UCSD-AML1 (cell line): Measurements from ENCODE around the gene SNN.

Experiments used
- DNase-seq: peaks from one replicate; lab custom pipeline; 2025; ENCODE audit not compliant: unreplicated experiment; lab: John Stamatoyannopoulos, UW

SNN gene

GRCh38 chr16:11696266-11697012, 28.2 kb downstream of the SNN start:
- DNase-seq, result no peak

GRCh38 chr16:11697319-11697718, 29.1 kb downstream of the SNN start:
- DNase-seq, result no peak

- DNase-seq, result no peak
Observed at GRCh38 chr16:11698271-11698689, 30.0 kb downstream of the SNN start.

DNA sequence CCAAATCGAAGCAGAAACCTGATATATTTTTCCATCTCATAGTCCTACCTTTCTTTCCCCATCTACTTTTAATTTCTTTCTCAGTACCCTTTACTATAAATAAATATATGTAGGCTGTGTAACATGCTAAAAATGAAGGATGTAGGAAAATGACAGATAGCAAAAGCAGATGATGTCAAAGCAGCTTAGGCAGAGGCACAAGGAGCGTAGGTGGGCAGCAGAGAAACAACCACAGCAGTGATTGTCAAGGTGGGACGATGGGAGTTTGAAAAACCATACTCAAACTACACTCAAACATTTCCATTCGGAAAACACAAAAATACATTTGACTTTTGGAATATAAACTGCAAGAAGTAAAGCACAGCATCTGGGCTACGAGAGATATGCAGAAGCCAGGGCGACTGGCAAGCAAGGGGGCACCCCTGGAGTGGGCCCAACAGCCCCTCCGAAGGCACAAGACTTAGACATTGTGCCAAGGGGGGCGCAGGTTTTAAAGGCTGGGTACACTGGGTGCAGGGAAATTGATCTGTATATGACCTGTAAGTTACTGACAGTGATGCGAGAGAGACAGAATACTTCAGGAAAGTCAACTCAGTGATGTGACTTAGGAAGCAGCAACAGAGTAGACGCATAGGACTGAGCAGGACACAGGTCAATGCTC, 31.1 kb downstream of the SNN start:
- no peak for DNase-seq

DNA sequence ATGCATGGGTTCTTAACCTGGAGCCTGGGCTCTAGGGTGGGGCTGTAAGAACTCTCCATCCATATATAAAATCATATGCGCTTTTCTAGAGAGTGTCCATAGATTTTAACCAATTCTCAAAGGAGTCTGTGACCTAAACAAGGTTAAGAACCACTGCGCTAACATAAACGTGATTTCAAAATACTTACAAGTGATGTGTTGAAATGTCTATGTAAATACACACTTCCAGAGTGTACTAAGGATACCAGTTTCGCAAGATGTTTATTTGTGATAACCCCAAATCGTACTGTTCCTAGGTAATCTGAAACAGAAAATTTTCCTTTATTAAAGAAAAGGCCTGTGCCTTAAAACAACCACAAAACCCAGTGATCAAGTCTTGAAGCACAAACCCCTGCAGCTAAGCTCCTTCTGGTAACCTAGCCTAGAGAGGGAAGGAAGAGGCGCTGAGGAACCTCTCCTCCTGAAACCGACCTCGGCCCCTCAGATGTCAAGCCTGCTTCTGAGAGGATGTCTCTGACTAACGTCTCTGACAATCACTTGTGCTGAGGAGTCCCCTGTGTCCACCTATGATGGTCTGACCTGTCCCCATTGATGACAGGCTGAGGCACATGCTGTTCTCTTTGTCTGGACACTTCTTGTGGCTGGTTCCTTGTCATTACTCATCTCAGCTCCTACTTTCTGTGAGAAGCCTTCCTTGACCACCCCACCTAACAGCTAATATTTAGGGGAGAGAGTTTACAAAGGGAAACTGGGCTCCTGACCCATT, 32.2 kb downstream of the SNN start:
- DNase-seq, result no peak

DNA sequence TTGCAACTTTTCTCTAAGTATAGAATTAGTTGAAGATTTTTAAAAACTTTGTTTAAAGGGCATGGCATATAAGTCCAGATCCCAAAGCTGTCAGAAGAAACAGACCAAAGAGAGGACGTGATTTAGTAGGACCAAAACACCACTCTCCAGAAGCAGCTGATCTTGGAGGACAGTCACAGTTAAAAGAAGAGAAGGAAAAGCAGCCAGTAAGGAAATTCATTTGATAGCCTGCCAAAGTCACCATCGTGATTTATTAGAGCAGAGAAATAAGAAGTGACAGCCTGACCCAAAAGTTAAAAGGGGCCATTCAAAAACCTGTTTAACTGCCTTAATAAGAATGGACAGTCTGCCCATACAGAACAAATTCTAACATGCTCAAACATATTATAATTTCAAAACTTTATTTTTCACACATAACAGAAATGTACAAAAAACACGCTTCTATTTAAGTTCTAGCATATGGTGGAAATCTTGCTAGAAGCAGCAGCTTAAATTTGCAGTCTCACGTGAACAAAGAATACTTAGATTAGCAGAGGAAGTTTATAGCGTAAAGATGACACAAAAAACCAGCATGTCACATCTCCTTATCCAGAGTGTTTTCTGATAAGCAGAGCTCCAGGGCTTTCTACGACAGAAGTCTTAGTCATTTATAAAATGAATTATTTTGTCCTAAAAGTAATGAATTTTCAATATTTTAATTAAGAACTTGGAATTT, 37.2 kb downstream of the SNN start:
- no peak for DNase-seq

- DNase-seq, result no peak
Observed at GRCh38 chr16:11706180-11706742, 38.0 kb downstream of the SNN start.

GRCh38 chr16:11707679-11708197, 39.5 kb downstream of the SNN start:
- no peak for DNase-seq

DNA sequence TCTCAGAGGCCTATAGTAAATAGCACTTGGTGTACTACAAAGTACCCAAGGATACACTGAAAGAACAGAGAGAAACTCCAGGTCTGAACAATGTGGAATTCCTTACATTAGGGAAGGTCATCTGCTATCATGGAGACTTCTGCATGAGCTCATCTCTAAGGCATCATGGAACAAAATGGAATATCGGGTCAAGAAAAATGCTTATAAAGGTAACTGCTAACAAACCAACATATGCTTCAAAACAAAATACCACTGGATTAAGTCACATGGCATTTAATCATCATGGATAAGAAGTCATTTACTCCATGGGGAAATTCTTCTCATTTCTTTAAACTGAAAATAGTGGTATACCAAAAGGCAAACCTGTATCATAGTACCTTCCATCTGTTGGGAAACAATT, 40.2 kb downstream of the SNN start:
- no peak for DNase-seq

DNA sequence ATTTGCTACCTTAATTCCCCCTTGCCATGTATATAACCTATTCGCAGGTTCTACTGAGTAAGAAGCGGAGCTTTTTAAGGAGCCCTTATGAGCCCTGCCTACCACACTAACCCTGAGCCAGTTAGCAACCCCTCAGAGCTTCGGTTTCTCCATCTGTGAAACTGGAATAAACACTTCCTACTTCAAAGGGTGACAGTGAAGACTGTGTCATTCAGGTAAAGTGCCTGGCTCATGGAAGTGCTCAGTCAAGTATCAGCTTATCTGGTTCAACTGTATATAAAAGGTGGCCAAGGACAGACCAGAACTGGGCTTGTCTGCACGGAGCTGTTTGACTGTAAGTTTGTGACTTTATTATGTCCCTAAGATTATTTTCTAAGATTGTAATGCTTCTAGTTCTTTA, 43.4 kb downstream of the SNN start:
- DNase-seq, result no peak

DNA sequence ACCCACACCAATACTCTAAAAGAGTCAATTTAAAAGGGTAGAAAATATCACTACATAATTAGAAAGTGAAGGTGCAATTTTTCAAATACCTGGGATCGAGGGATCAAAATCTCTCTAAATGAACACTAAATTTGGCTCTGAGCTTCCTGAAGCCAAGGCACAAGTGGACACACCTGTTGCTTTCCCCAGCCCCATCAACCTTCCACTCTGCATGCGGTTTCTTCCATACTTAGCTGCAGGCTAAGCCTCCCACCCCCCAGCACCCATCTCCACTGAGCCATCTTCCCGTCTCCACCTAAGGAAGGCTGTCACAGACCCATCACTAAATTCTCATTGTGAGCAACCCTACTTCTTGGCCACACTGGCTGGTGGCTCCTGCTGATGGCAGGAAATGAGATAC, 43.9 kb downstream of the SNN start:
- DNase-seq, result no peak

GRCh38 chr16:11715246-11715947, 47.1 kb downstream of the SNN start:
- no peak for DNase-seq

- no peak for DNase-seq
Observed at GRCh38 chr16:11716336-11716735, 48.1 kb downstream of the SNN start.

- DNase-seq, result no peak
Observed at GRCh38 chr16:11717811-11718210, 49.6 kb downstream of the SNN start.

DNA sequence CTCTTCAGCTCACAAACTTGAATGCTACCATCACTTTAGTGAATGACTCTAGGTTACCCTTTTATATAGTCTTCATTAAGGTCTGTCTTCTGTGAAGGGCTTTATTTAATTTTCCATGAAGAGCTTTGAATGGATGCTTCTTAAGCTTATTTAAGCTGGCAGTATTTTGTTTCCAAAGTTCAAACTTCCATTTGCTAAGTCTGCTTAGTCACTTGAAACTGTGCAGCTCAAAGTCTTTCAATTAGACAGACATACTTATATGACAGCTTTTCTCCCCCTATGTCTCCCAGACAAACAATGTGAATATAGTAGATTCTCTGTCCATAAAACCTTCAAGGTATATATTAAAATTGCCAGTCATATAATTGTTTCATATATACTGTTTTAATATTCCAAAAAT, 50.9 kb downstream of the SNN start:
- no peak for DNase-seq

DNA sequence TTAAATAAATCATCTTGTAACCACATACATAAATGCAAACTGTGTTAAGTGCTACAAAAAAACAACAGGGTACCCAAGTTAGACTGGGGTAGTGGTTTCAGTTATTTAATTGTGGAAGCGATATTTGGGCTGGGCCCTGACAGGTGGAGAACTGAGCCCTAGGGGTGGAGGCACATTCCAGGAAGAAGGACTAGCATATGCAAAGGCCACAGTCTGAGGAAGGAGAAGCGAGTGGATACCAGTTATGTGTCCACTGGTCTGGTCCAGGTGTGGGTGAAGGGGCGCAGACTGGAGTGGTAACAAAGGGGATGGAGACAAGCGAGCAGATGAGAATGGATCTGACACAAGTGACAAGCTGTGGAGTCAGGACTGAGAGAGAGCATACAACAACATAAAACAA, 51.5 kb downstream of the SNN start:
- no peak for DNase-seq

DNA sequence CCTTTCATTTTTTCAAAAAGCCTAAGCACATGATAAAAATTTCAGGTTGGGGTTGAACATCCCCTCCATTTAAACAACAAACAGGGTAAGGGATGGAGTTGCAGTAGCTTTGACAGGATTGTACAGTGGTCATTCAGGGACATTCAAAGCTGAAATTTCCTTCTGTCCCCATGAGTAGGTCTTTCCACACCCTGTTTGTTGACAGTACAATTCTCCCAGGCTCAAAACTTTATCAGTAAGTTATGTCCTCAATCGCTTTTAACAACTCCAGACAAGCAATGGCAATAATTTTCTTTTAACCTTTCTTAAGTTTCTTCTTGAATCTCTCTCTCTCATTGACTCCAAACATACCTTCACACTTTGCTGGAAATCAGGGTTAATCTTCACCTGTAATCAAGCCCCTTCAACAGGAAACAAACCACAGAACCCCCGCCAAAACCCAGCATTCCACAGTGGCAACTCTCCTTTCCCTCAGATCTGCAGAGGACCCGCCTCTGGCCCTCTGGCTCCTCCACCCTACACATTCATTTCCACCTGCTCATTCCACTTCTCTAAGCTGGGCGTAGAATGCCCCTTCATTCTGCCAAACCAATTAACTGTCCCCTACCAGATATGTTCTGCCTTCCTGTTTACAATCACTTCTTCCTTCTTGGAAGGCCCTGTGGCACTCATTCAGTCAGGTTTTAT, 53.7 kb downstream of the SNN start:
- no peak for DNase-seq

- no peak for DNase-seq
Observed at GRCh38 chr16:11722468-11722808, 54.2 kb downstream of the SNN start.

- no peak for DNase-seq
Observed at GRCh38 chr16:11725457-11725856, 57.2 kb downstream of the SNN start.

DNA sequence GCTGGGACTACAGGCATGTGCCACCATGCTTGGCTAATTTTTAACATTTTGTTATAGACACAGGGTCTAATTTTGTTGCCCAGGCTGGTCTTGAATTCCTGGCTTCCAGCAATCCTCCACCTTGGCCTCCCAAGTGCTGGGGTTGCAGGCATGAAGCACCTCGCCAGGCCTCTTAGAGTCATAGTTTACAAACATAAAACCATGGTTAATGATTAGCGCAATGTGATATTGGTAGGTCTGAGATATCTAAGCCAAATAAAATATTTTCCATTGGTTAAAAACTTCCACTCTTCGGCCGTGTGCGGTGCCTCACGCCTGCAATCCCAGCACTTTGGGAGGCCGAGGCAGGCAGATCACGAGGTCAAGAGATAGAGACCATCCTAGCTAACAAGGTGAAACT, 57.8 kb downstream of the SNN start:
- no peak for DNase-seq
